Endothelial cell of umbilical vein (primary cell): ENCODE data around the gene PRKAA1.
"Not testable (repeated sequence)": the region's sequence is repeated elsewhere in the genome, so short reads cannot be mapped to it uniquely, and the experiment has no call there.

Source experiments
- CTCF ChIP-seq, 2 donors: IDR thresholded peaks; 1 replicate in 1 of 2; 2 replicates in 1 of 2; pipeline ENCODE4 v1.5.1; 2011; ENCODE audit warnings: low read length in 2 of 2, mild to moderate bottlenecking in 2 of 2, moderate library complexity in 2 of 2, control low read depth in 1 of 2, inconsistent platforms in 1 of 2, low read depth in 1 of 2; ENCODE audit not compliant: insufficient read depth in 1 of 2; ENCODE audit errors: extremely low read depth in 1 of 2
- EZH2 ChIP-seq: IDR thresholded peaks from 2 replicates; pipeline ENCODE4 v1.6.1; 2012; ENCODE audit warnings: borderline replicate concordance, low read depth, mild to moderate bottlenecking, moderate library complexity, low read length, inconsistent platforms; ENCODE audit not compliant: severe bottlenecking
- JUN ChIP-seq: IDR thresholded peaks from 2 replicates; pipeline ENCODE4 v1.6.1; 2011; ENCODE audit warnings: borderline replicate concordance, low read depth; ENCODE audit not compliant: insufficient read length, insufficient read depth
- MYC ChIP-seq: IDR thresholded peaks from one replicate; pipeline ENCODE4 v1.6.1; 2011; ENCODE audit warnings: mild to moderate bottlenecking, low read depth, low read length
- POLR2A ChIP-seq: IDR thresholded peaks from 2 replicates; pipeline ENCODE4 v1.6.1; 2012; ENCODE audit warnings: low read depth, mild to moderate bottlenecking, control low read depth, low read length
- POLR2AphosphoS5 ChIP-seq: IDR thresholded peaks from 2 replicates; pipeline ENCODE4 v1.6.1; 2012; ENCODE audit warnings: low read depth, mild to moderate bottlenecking, control low read depth, low read length, moderate library complexity; ENCODE audit not compliant: insufficient read depth

- TF ChIP-seq JUN; CTCF (IDR thresholded peaks at IDR 0.05; ENCODE audit: extremely low read depth in 1 of 2, insufficient read depth in 1 of 2, low read depth in 1 of 2, low read length in 2 of 2); POLR2A; POLR2AphosphoS5; MYC; EZH2: not testable (repeated sequence)
Measured at GRCh38 chr5:40825461-40826043, 27.4 kb upstream of the PRKAA1 start.
